OCI-LY1 (cell line): ENCODE data around the gene SIRPB2.

Experiments
- H2AFZ ChIP-seq: fragments of 200-600 bp; sonication (generic), shearing (Covaris generic); 2 replicates; pipeline ENCODE4 v1.6.0; 2014; ENCODE audit warnings: antibody characterized with exemption, mild to moderate bottlenecking, low read length
- H3F3A ChIP-seq: fragments of 200-600 bp; sonication (generic), shearing (Covaris generic); 2 replicates; pipeline ENCODE4 v1.6.0; 2014; ENCODE audit warnings: mild to moderate bottlenecking, antibody characterized with exemption, low read length, moderate library complexity; ENCODE audit not compliant: insufficient read depth
- H3K27ac ChIP-seq: fragments of 200-600 bp; sonication (generic); 2 replicates; pipeline ENCODE4 v1.5.1; 2014; ENCODE audit warnings: low read length, mixed run types, mild to moderate bottlenecking, low read depth; ENCODE audit not compliant: poor library complexity, severe bottlenecking
- H3K27me3 ChIP-seq: fragments of 200-600 bp; sonication (generic); 2 replicates; pipeline ENCODE4 v1.6.0; 2014; ENCODE audit warnings: antibody characterized with exemption, mild to moderate bottlenecking, low read length, moderate library complexity; ENCODE audit not compliant: insufficient read depth
- H3K36me3 ChIP-seq: fragments of 200-600 bp; sonication (generic); 2 replicates; pipeline ENCODE4 v1.6.1; 2014; ENCODE audit warnings: mild to moderate bottlenecking, antibody characterized with exemption, low read length, moderate library complexity, mixed read lengths; ENCODE audit not compliant: insufficient read depth
- H3K4me1 ChIP-seq: fragments of 200-600 bp; sonication (generic); 2 replicates; pipeline ENCODE4 v1.5.1; 2014; ENCODE audit warnings: mild to moderate bottlenecking, low read length, moderate library complexity; ENCODE audit not compliant: insufficient read depth, severe bottlenecking
- H3K4me2 ChIP-seq: fragments of 200-600 bp; sonication (generic), shearing (Covaris generic); 2 replicates; pipeline ENCODE4 v1.6.1; 2014; ENCODE audit warnings: low read length
- H3K4me3 ChIP-seq: fragments of 200-600 bp; sonication (generic); 2 replicates; pipeline ENCODE4 v1.5.1; 2014; ENCODE audit warnings: low read length, low read depth, mild to moderate bottlenecking, mixed read lengths; ENCODE audit not compliant: poor library complexity, severe bottlenecking
- H3K79me2 ChIP-seq: fragments of 200-600 bp; shearing (Covaris generic); 2 replicates; pipeline ENCODE4 v1.6.1; 2016; ENCODE audit warnings: mixed run types, low read length, mixed read lengths; ENCODE audit not compliant: insufficient read depth
- H3K9ac ChIP-seq: fragments of 200-600 bp; sonication (generic), shearing (Covaris generic); 2 replicates; pipeline ENCODE4 v1.6.1; 2014; ENCODE audit warnings: mild to moderate bottlenecking, low read length, mixed read lengths
- H3K9me2 ChIP-seq: fragments of 200-600 bp; sonication (generic), shearing (Covaris generic); 2 replicates; pipeline ENCODE4 v1.6.1; 2014; ENCODE audit warnings: low read depth, mild to moderate bottlenecking, low read length, mixed read lengths
- H3K9me3 ChIP-seq: fragments of 200-600 bp; shearing (Covaris generic); 2 replicates; pipeline ENCODE4 v1.6.1; 2014; ENCODE audit warnings: low read length, mixed read lengths
- H4K20me1 ChIP-seq: fragments of 200-600 bp; sonication (generic), shearing (Covaris generic); 2 replicates; pipeline ENCODE4 v1.6.0; 2016; ENCODE audit warnings: mild to moderate bottlenecking, low read length; ENCODE audit not compliant: insufficient read depth
- CTCF ChIP-seq: fragments of 200-600 bp; sonication (generic), shearing (Covaris generic); IDR thresholded peaks from 2 replicates; pipeline ENCODE4 v1.5.1; 2017; ENCODE audit warnings: mild to moderate bottlenecking, antibody characterized with exemption, low read length, moderate library complexity, mixed read lengths
- EZH2 ChIP-seq: fragments of 200-600 bp; sonication (generic), shearing (Covaris generic); IDR thresholded peaks from 2 replicates; pipeline ENCODE4 v1.8.0; 2017; ENCODE audit warnings: borderline replicate concordance, mixed run types, mild to moderate bottlenecking, antibody characterized with exemption, low read length, moderate library complexity, mixed read lengths

The SIRPB2 gene

GRCh38 chr20:1436263-1436662 is 55.0 kb downstream of the SIRPB2 start:
- no peaks in the 10 kb centered on the region for H4K20me1 ChIP-seq
- peaks cover 4% of the 10 kb centered on the region for H3K36me3 ChIP-seq
- peaks cover 3% of the 10 kb centered on the region; the same call in 1 of the 2 replicates for H3K9me3 ChIP-seq
- H3K79me2 ChIP-seq, result no peaks in the 10 kb centered on the region
- TF ChIP-seq CTCF (no peak), EZH2 (no peak)
- H3K27ac ChIP-seq, result no peak overlapping the region
- no peak overlapping the region for H3K4me2 ChIP-seq
- H3K4me3 ChIP-seq, result no peak overlapping the region
- no peak overlapping the region for H2AFZ ChIP-seq
- no peaks in the 10 kb centered on the region for H3K27me3 ChIP-seq
- H3K9ac ChIP-seq, result no peak overlapping the region
- no peaks in the 10 kb centered on the region for H3F3A ChIP-seq
- no peaks in the 10 kb centered on the region for H3K9me2 ChIP-seq
- H3K4me1 ChIP-seq, result peaks cover 16% of the 10 kb centered on the region

- H3K4me3 ChIP-seq, result peak overlapping the region; percentile 7
- H3K4me2 ChIP-seq, result no peak overlapping the region; the same call in 1 of the 2 replicates
- no peaks in the 10 kb centered on the region for H3K79me2 ChIP-seq
- H3K27ac ChIP-seq, result peak overlapping the region; percentile 82
- no peaks in the 10 kb centered on the region for H3F3A ChIP-seq
- H3K9me3 ChIP-seq, result peaks cover 3% of the 10 kb centered on the region; the same call in 1 of the 2 replicates
- H4K20me1 ChIP-seq, result no peaks in the 10 kb centered on the region
- no peaks in the 10 kb centered on the region for H3K27me3 ChIP-seq
- H2AFZ ChIP-seq, result no peak overlapping the region
- peaks cover 16% of the 10 kb centered on the region for H3K4me1 ChIP-seq
- no peaks in the 10 kb centered on the region for H3K9me2 ChIP-seq
- TF ChIP-seq EZH2, result no peak
- TF ChIP-seq CTCF, result no peak
- no peak overlapping the region for H3K9ac ChIP-seq
- H3K36me3 ChIP-seq, result peaks cover 4% of the 10 kb centered on the region
These were observed 55.9 kb downstream of the SIRPB2 start for GRCh38 chr20:1435337-1435699.

- no peak overlapping the region for H2AFZ ChIP-seq
- H3K27me3 ChIP-seq, result no peaks in the 10 kb centered on the region
- H3F3A ChIP-seq, result no peaks in the 10 kb centered on the region
- H3K27ac ChIP-seq, result peak overlapping the region; percentile 82
- H3K4me3 ChIP-seq, result peak overlapping the region; percentile 7
- TF ChIP-seq EZH2, result no peak
- TF ChIP-seq CTCF, result no peak
- no peak overlapping the region for H3K9ac ChIP-seq
- peak overlapping the region; percentile 14; the same call in 1 of the 2 replicates for H3K4me2 ChIP-seq
- H3K79me2 ChIP-seq, result no peaks in the 10 kb centered on the region
- peaks cover 16% of the 10 kb centered on the region for H3K4me1 ChIP-seq
- peaks cover 3% of the 10 kb centered on the region; the same call in 1 of the 2 replicates for H3K9me3 ChIP-seq
- H3K9me2 ChIP-seq, result no peaks in the 10 kb centered on the region
- no peaks in the 10 kb centered on the region for H4K20me1 ChIP-seq
- H3K36me3 ChIP-seq, result peaks cover 4% of the 10 kb centered on the region
These were observed 56.5 kb downstream of the SIRPB2 start for GRCh38 chr20:1434571-1435336.
